H9 (cell line): ENCODE measurements around the gene GRIP2. TPM values are rescaled to one million over a fixed set of nuclear protein-coding genes. Genes with fewer than 3 reads are reported as not detected.

Experiments used
- DNase-seq: peaks from one replicate; pipeline ENCODE4 v3.0.0-alpha.2; 2017
- H2AFZ ChIP-seq: one replicate; pipeline ENCODE4 v1.6.1; 2013; ENCODE audit warnings: mild to moderate bottlenecking, low read length, control low read depth, moderate library complexity
- H2AK5ac ChIP-seq: 2 replicates; pipeline ENCODE4 v1.6.1; 2013; ENCODE audit warnings: low read length, control low read depth, mixed read lengths; ENCODE audit not compliant: insufficient read length
- H2BK120ac ChIP-seq: one replicate; pipeline ENCODE4 v1.6.1; 2013; ENCODE audit warnings: low read depth, mild to moderate bottlenecking, low read length, control low read depth, inconsistent platforms; ENCODE audit not compliant: poor library complexity, severe bottlenecking
- H2BK12ac ChIP-seq: 2 replicates; pipeline ENCODE4 v1.6.1; 2013; ENCODE audit warnings: low read length, control low read depth, mixed read lengths, low read depth; ENCODE audit not compliant: insufficient read length
- H2BK15ac ChIP-seq: 2 replicates; pipeline ENCODE4 v1.6.1; 2013; ENCODE audit warnings: low read depth, low read length, control low read depth
- H2BK20ac ChIP-seq: one replicate; pipeline ENCODE4 v1.6.1; 2013; ENCODE audit warnings: low read depth, mild to moderate bottlenecking, low read length, control low read depth, inconsistent platforms; ENCODE audit not compliant: poor library complexity, severe bottlenecking
- H2BK5ac ChIP-seq: 2 replicates; pipeline ENCODE4 v1.6.1; 2013; ENCODE audit warnings: low read length, control low read depth, mixed read lengths; ENCODE audit not compliant: insufficient read length
- H3K14ac ChIP-seq: 2 replicates; pipeline ENCODE4 v1.6.1; 2013; ENCODE audit warnings: low read length, control low read depth; ENCODE audit not compliant: insufficient read depth
- H3K18ac ChIP-seq: 2 replicates; pipeline ENCODE4 v1.6.1; 2013; ENCODE audit warnings: low read depth, mild to moderate bottlenecking, mixed read lengths, low read length, control low read depth; ENCODE audit not compliant: insufficient read length
- H3K23ac ChIP-seq: 2 replicates; pipeline ENCODE4 v1.6.1; 2013; ENCODE audit warnings: low read length, control low read depth, mixed read lengths, low read depth; ENCODE audit not compliant: insufficient read length
- H3K23me2 ChIP-seq: 2 replicates; pipeline ENCODE4 v1.6.1; 2013; ENCODE audit warnings: low read depth, mild to moderate bottlenecking, mixed read lengths, low read length, control low read depth; ENCODE audit not compliant: insufficient read length, poor library complexity, severe bottlenecking
- H3K27ac ChIP-seq: 2 replicates; pipeline ENCODE4 v1.5.1; 2013; ENCODE audit warnings: low read length, control low read depth, mixed read lengths, low read depth; ENCODE audit not compliant: insufficient read length
- H3K27me3 ChIP-seq: 2 replicates; pipeline ENCODE4 v1.6.1; 2013; ENCODE audit warnings: low read length, control low read depth, inconsistent platforms; ENCODE audit not compliant: insufficient read depth
- H3K4ac ChIP-seq: 2 replicates; pipeline ENCODE4 v1.6.1; 2013; ENCODE audit warnings: low read depth, mild to moderate bottlenecking, control low read depth, inconsistent platforms, low read length, moderate library complexity
- H3K4me1 ChIP-seq: 2 replicates; pipeline ENCODE4 v1.6.1; 2013; ENCODE audit warnings: low read length, control low read depth, inconsistent platforms; ENCODE audit not compliant: insufficient read depth
- H3K4me2 ChIP-seq: 2 replicates; pipeline ENCODE4 v1.6.1; 2013; ENCODE audit warnings: low read length, control low read depth, mixed read lengths; ENCODE audit not compliant: insufficient read length, insufficient read depth
- H3K56ac ChIP-seq: 2 replicates; pipeline ENCODE4 v1.6.1; 2013; ENCODE audit warnings: low read depth, mild to moderate bottlenecking, mixed read lengths, low read length, control low read depth; ENCODE audit not compliant: insufficient read length
- H3K79me1 ChIP-seq: 2 replicates; pipeline ENCODE4 v1.6.1; 2013; ENCODE audit warnings: low read depth, mild to moderate bottlenecking, moderate library complexity, low read length, control low read depth, inconsistent platforms; ENCODE audit not compliant: insufficient read depth, poor library complexity, severe bottlenecking
- H3K79me2 ChIP-seq: 2 replicates; pipeline ENCODE4 v1.6.1; 2013; ENCODE audit warnings: low read length, control low read depth, inconsistent platforms; ENCODE audit not compliant: insufficient read depth
- H3K9ac ChIP-seq: 2 replicates; pipeline ENCODE4 v1.6.1; 2013; ENCODE audit warnings: low read length, control low read depth, mixed read lengths; ENCODE audit not compliant: insufficient read length; ENCODE audit errors: extremely low read depth
- H3K9me3 ChIP-seq: one replicate; pipeline ENCODE4 v1.6.1; 2013; ENCODE audit warnings: low read depth, low read length, inconsistent platforms; ENCODE audit not compliant: control insufficient read depth
- H3T11ph ChIP-seq: one replicate; pipeline ENCODE4 v1.6.1; 2013; ENCODE audit warnings: mild to moderate bottlenecking, low read length, control low read depth, inconsistent platforms
- H4K20me1 ChIP-seq: one replicate; pipeline ENCODE4 v1.6.1; 2013; ENCODE audit not compliant: control insufficient read depth, insufficient read length, insufficient read depth
- H4K5ac ChIP-seq: 2 replicates; pipeline ENCODE4 v1.6.1; 2013; ENCODE audit warnings: low read depth, mild to moderate bottlenecking, mixed read lengths, low read length, control low read depth; ENCODE audit not compliant: insufficient read length
- H4K8ac ChIP-seq: replicated peaks from 2 replicates; pipeline ENCODE4 v1.6.1; 2013; ENCODE audit warnings: low read length, control low read depth, mixed read lengths, low read depth; ENCODE audit not compliant: insufficient read length
- H4K91ac ChIP-seq: 2 replicates; pipeline ENCODE4 v1.6.1; 2013; ENCODE audit warnings: low read depth, mild to moderate bottlenecking, moderate library complexity, mixed read lengths, low read length, control low read depth; ENCODE audit not compliant: insufficient read length
- H3K27ac Mint-ChIP-seq, 3 experiments: 2 replicates in 2 of 3; 3 replicates in 1 of 3; pipeline ENCODE4 v1.8.0; 2020 to 2021; ENCODE audit warnings: mixed read lengths in 3 of 3, mild to moderate bottlenecking in 1 of 3, moderate library complexity in 1 of 3
- H3K27me3 Mint-ChIP-seq: 2 replicates; pipeline ENCODE4 v1.8.0; 2021; ENCODE audit warnings: low read depth, mild to moderate bottlenecking, moderate library complexity, mixed read lengths
- H3K36me3 Mint-ChIP-seq, 3 experiments: 2 replicates in 2 of 3; 3 replicates in 1 of 3; pipeline ENCODE4 v1.8.0; 2020 to 2021; ENCODE audit warnings: low read depth in 3 of 3, mixed read lengths in 3 of 3; ENCODE audit not compliant: insufficient read depth in 1 of 3
- H3K4me1 Mint-ChIP-seq, 2 experiments: 2 replicates each; pipeline ENCODE4 v1.8.0; 2020; ENCODE audit warnings: mixed read lengths in 2 of 2
- H3K4me3 Mint-ChIP-seq, 2 experiments: 2 replicates in 1 of 2; 3 replicates in 1 of 2; pipeline ENCODE4 v1.8.0; 2020 to 2021; ENCODE audit warnings: mild to moderate bottlenecking in 2 of 2, mixed read lengths in 2 of 2, moderate library complexity in 1 of 2
- H3K9me3 Mint-ChIP-seq, 2 experiments: 2 replicates in 1 of 2; 3 replicates in 1 of 2; pipeline ENCODE4 v1.8.0; 2020; ENCODE audit warnings: mild to moderate bottlenecking in 2 of 2, mixed read lengths in 2 of 2, moderate library complexity in 1 of 2
- WGBS: extraction: QIAGEN DNeasy Blood & Tissue Kit; methylation state at CpG from one replicate; pipeline ENCODE4 v1.1.7; 2013; ENCODE audit warnings: missing lambda C conversion rate, low lambda C conversion rate, mixed read lengths; ENCODE audit not compliant: insufficient read length; ENCODE audit errors: extremely low coverage; 5-methylcytosine and 5-hydroxymethylcytosine counted together
- total RNA-seq: library from RNA; stranded (reverse); gene quantifications from 2 replicates; pipeline ENCODE4 v1.2.1, GENCODE V29; 2021
- TF ChIP-seq, protein P1 (sequence below): fragments of 200-600 bp; sonication (generic); conservative IDR thresholded peaks from 3 replicates; pipeline ENCODE4 v1.8.0; 2021; ENCODE audit warnings: antibody characterized with exemption, mild to moderate bottlenecking

Gene GRIP2
- total RNA-seq, 1 experiment from 2014 or later: 3.1 TPM

GRCh38 chr3:14440168-14440518 lies 100.0 kb downstream of the GRIP2 start:
- Histone ChIP-seq H3K18ac (no peak overlapping the region), H4K20me1 (peaks cover 3% of the 10 kb centered on the region), H4K5ac (no peak overlapping the region), H3T11ph (no peak overlapping the region), H3K27me3 (no peaks in the 10 kb centered on the region), H4K8ac (no peak overlapping the region), H3K23me2 (no peaks in the 10 kb centered on the region), H3K4me2 (no peak overlapping the region), H2BK15ac (no peak overlapping the region), H3K4me1 (no peaks in the 10 kb centered on the region; the same call in 1 of the 2 replicates), H3K79me1 (peaks cover 4% of the 10 kb centered on the region), H3K79me2 (peaks cover 1% of the 10 kb centered on the region; the same call in 1 of the 2 replicates), H2BK5ac (no peak overlapping the region), H4K91ac (no peak overlapping the region), H3K4ac (no peak overlapping the region), H3K14ac (no peak overlapping the region), H3K9ac (no peak overlapping the region), H3K56ac (no peak overlapping the region), H2AK5ac (no peak overlapping the region), H3K9me3 (no peaks in the 10 kb centered on the region), H3K23ac (no peak overlapping the region), H2BK120ac (no peak overlapping the region), H2BK20ac (no peak overlapping the region), H2BK12ac (no peak overlapping the region), H3K27ac (no peak overlapping the region), H2AFZ (no peak overlapping the region)
- Mint-ChIP-seq H3K27me3 (no peaks in the 10 kb centered on the region), H3K36me3 (peaks cover 7 to 15% (median 12%) of the 10 kb centered on the region in 3 experiments; a peak in 5 of 7 replicates), H3K4me1 (peaks cover 28 to 30% of the 10 kb centered on the region in 2 experiments), H3K9me3 (no peaks in the 10 kb centered on the region), H3K4me3 (no peak overlapping the region; a peak in 1 of 5 replicates), H3K27ac (peak overlapping the region in 2 of 3 experiments; percentile 75 to 88; a peak in 3 of 7 replicates)
- no peak for DNase-seq
- no CpG with 5 or more reads among the region's 3 CpGs for WGBS
- TF ChIP-seq, protein P1, sequence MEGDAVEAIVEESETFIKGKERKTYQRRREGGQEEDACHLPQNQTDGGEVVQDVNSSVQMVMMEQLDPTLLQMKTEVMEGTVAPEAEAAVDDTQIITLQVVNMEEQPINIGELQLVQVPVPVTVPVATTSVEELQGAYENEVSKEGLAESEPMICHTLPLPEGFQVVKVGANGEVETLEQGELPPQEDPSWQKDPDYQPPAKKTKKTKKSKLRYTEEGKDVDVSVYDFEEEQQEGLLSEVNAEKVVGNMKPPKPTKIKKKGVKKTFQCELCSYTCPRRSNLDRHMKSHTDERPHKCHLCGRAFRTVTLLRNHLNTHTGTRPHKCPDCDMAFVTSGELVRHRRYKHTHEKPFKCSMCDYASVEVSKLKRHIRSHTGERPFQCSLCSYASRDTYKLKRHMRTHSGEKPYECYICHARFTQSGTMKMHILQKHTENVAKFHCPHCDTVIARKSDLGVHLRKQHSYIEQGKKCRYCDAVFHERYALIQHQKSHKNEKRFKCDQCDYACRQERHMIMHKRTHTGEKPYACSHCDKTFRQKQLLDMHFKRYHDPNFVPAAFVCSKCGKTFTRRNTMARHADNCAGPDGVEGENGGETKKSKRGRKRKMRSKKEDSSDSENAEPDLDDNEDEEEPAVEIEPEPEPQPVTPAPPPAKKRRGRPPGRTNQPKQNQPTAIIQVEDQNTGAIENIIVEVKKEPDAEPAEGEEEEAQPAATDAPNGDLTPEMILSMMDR: no peak
